CMK (cell line): ENCODE results near the gene PLCH1.

Experiments used
- DNase-seq: peaks from one replicate; pipeline ENCODE4 v3.0.0-alpha.2; 2010; ENCODE audit warnings: low read depth

Gene PLCH1

GRCh38 chr3:155535098-155535497 lies 209.8 kb downstream of the PLCH1 start:
- no peak for DNase-seq

DNA sequence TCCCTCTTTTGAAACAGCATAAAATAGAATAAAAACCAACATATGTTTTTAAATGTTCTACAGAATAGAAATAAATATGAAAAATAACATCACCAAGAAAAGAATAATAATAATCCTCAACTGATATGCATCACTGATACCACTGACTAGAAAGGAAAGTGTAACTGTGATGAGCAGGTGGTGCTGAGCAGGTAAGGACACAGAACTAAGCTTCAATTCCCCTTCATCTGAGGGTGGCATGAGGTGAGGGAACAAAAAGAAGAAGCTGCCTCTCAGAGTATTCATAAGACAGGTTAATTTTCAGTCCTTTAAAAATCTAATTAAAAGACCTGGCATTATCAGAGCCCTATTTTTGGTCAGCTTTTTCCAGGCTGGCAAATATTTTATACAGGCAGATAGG lies 216.3 kb downstream of the PLCH1 start:
- DNase-seq: no peak

GRCh38 chr3:155525324-155525833 lies 219.5 kb downstream of the PLCH1 start:
- DNase-seq: no peak

- DNase-seq: no peak
These were observed 224.4 kb downstream of the PLCH1 start for GRCh38 chr3:155520463-155520862.

- DNase-seq: no peak
These were observed 225.8 kb downstream of the PLCH1 start for GRCh38 chr3:155519078-155519477.

DNA sequence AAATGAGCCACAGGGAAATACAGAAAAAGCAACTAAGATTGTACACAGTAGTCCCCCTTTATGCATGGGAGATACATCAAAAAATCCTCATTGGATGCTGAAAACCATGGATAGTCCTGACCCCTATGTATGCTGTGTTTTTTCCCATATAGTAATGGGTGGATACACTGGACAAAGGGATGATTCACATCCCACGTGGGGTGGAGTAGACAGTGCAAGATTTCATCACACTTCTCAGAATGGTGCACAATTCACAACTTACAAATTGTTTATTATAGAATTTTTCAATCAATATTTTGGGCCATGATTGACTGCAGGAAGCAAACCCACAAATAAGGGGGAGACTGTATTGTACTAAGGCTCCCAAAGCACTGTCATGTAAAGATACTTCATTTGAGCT lies 227.0 kb downstream of the PLCH1 start:
- no peak for DNase-seq

DNA sequence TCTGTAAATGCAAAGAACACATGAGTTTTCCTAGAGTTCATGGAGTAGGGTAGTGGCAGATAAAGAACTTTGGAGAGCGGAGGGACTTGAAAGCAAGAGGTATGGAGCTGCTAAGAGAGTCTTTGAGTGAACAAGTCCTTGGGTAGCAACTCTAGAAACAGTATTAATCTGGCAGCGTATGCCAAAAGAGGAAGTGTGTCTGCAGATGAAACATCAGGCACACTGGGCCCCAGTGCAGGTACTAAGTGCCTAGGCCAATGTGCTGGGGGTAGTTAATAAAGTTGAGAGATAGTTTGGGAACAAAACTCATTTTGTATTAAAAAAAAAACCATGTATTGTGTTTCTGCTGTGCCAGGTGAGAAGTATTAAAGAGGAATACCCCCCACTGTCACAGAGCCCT lies 228.4 kb downstream of the PLCH1 start:
- DNase-seq: no peak

DNA sequence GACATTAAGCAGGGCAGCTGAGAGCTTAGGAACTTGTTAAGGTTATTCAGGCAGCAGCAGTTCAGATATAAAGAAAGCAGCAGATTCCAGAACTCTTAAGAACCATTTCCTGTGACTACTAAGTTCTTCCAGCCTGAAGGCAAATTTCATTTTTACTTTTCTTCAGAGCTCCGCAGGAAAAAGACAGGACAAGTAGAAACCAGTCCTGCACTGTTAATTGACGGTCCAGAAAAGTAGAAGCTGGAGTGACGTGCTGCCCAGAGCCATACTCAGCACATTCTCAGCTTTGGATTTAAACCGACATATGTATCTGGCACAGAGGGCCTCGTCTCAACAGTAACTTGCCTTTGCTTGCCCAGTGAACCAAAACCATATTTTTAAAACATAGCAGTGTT lies 232.0 kb downstream of the PLCH1 start:
- no peak for DNase-seq

GRCh38 chr3:155512175-155512866 lies 232.6 kb downstream of the PLCH1 start:
- no peak for DNase-seq

- no peak for DNase-seq
These were observed 240.2 kb downstream of the PLCH1 start for GRCh38 chr3:155504682-155505081.

DNA sequence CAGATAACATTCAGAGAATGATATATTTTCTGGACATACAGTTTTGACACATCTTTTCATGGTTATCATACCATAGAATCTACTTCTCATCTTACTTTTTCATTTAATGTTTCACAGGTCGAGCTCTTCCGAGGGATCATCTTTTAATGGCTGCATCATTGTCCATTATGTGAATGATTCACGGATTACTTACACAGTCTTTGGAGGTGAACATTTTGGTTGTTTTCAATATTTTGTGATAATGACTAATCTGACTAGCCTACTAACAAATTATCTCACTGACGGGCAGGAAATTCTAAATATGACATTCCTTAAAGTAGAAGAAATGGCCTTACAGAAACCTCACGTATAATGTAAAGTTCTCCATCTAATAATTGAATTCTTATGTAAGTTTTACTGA lies 242.2 kb downstream of the PLCH1 start:
- no peak for DNase-seq

- DNase-seq: no peak
These were observed 244.6 kb downstream of the PLCH1 start for GRCh38 chr3:155500194-155500818.

DNA sequence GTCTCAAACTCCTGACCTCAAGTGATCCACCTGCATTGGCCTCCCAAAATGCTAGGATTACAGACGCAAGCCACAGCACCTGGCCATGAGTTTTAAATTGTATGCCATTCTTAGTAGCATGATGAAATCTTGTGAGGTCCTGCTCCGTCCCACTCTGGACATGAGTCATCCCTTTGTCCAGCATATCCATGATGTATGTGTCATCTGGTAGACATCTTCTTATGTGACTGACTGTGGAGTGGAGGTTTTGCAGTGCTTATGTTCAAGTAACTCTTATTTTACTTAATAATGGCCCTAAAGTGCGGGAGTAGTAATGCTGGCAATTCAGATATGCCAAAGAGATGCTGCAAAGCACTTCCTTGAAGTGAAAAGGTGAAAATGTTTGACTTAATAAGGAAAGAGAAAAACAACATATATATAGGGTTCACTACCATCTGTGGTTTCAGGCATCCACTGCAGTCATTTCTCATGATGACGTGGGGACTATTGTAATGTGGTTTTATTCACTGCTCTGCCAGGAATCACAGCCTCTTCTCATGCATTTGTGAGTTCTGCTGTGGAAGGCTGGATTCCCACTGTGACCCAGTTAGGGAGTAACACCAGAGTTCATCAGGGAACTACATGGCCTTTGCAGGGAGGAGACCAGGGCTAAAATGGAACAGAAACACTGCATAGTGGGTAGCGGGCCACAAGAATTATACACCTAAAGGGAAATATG lies 246.8 kb downstream of the PLCH1 start:
- no peak for DNase-seq

DNA sequence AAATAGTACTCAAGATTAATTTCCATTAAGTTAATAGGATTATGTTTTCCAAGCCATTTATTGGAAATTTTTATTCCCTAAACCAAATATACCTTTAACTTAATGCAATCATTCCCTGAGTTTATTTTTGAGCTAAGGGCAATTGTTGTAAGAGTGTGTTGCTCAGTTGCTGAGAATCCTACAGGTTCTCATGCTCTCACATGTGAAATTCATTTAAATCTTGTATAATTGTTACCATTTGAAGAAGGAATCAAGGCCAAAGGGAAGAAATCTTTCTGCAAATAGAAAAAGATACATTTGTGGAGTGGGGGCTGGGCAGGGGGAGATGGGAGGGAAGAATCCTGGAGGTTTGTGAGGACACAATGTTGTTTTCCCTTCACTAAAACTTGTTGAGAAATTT lies 248.7 kb downstream of the PLCH1 start:
- DNase-seq: no peak

GRCh38 chr3:155495387-155495786 lies 249.5 kb downstream of the PLCH1 start:
- DNase-seq: no peak

GRCh38 chr3:155494332-155494731 lies 250.5 kb downstream of the PLCH1 start:
- no peak for DNase-seq

DNA sequence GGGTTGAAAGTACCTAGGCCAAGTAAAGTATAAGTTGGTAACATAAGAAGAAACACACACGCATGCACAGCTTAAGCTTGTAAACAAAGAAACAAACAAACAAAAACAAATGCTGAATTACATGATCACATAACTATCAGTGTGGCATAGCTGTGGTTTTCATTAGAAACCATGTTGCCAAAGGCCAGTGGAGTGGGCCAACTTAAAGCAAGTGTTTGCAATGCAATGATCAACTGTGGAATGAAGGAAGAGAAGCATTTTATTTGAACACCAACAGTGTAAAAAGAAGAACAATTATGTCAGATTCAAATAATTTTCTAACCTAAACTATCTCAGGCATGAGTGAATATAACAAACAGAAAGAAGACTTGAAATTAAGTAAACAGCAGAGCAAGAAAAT lies 252.0 kb downstream of the PLCH1 start:
- no peak for DNase-seq

GRCh38 chr3:155491696-155492095 lies 253.2 kb downstream of the PLCH1 start:
- no peak for DNase-seq

DNA sequence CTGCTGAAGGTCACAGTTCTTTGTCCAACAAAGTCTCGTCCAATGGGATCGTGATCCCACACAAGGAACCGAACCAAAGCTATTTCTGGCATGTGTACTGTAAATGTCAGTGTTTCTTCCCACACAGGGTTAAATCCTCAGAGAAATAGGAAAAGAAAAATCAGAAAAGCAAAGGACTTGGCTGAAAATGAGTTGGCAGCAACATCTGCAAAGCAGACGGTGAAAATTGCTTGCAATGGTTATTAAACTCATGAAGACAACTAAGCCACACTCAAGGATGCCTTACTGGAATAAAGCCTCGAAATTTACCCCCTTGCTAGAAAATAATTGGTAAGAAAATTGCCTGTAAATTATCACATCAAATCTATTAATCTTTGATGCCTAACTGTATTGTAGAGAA lies 256.2 kb downstream of the PLCH1 start:
- no peak for DNase-seq

GRCh38 chr3:155485897-155486296 lies 259.0 kb downstream of the PLCH1 start:
- DNase-seq: no peak

DNA sequence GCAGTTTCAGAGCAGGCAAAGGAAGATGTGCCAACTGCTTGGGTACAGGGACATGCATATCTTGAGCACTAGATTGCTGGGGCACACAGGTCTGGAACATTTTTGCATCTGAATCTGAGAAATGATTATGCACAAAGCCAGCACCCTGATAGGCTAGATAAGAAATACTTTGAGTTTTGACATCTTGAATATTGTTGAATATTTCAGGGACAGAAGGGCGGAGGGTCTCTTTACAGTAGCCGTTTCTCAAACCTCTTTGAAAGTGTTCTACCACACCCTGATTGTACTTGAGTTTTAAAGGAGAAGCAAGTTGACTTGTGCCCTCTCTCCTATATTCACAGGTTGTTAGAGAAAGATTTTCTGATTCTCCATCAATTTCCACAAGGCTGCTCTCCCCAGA lies 263.3 kb downstream of the PLCH1 start:
- DNase-seq: no peak

- DNase-seq: no peak
These were observed 263.8 kb downstream of the PLCH1 start for GRCh38 chr3:155481089-155481488.

DNA sequence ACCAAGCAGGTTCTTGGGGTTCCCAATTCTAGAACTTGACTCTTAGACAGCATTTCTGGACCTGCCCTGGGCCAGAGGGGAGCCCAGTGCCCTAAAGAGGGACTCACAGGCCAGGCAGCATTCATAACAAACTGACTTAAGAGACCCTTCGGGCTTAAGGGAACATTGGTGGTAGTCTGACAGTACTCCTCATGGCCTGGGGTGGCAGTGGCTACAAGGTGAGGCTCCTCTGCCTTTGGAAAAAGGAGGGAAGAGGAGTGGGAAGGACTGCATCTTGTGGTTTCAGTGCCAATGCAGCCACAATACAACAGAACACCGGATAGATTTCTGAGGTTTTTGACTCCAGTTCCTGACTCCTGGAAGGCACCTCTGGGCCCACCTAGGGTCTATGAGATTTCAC lies 279.2 kb downstream of the PLCH1 start:
- DNase-seq: no peak
